Testis (tissue), 3 donors: Measurements from ENCODE around the gene MAP3K12. TPM values are rescaled to one million over a fixed set of nuclear protein-coding genes. Genes with fewer than 3 reads are reported as not detected.

Source experiments
- DNase-seq: peaks from one replicate; pipeline ENCODE4 v3.0.0-alpha.2; 2019
- H3K27ac ChIP-seq, 2 donors: fragments of 200-600 bp; sonication (generic); one replicate each; pipeline ENCODE4 v1.5.1; 2019
- H3K27me3 ChIP-seq: fragments of 200-600 bp; sonication (generic); one replicate; pipeline ENCODE4 v1.5.1; 2019
- H3K36me3 ChIP-seq: fragments of 200-600 bp; sonication (generic); one replicate; pipeline ENCODE4 v1.5.1; 2017; ENCODE audit warnings: low read depth; ENCODE audit errors: missing control alignments
- H3K4me1 ChIP-seq: fragments of 200-600 bp; sonication (generic); one replicate; pipeline ENCODE4 v1.5.1; 2019
- H3K4me3 ChIP-seq, 2 donors: fragments of 200-600 bp; sonication (generic); one replicate each; pipeline ENCODE4 v1.5.1; 2017 to 2019
- H3K9me3 ChIP-seq: fragments of 200-600 bp; sonication (generic); one replicate; pipeline ENCODE4 v1.5.1; 2017
- POLR2A ChIP-seq: fragments of 450-650 bp; IDR thresholded peaks from one replicate; pipeline ENCODE4 v1.6.1; 2017; ENCODE audit warnings: antibody characterized with exemption, mild to moderate bottlenecking, moderate library complexity
- WGBS, 2 donors: methylation state at CpG; one replicate each; pipeline ENCODE4 v1.1.5; 2018; 5-methylcytosine and 5-hydroxymethylcytosine counted together
- intact Hi-C: fragments of 100-400 bp; cut with DNase I; formaldehyde crosslinking; loops from one replicate; pipeline ENCODE4 v1.15.1; 2023; ENCODE audit warnings: low total_unique reads
- polyA plus RNA-seq: library from polyadenylated mRNA; stranded (reverse); fragments of 350-450 nt; fragmentation: Illumina TruSeq; extraction: RNeasy Lipid Tissue Mini Kit (QIAGEN cat#74804); gene quantifications from one replicate; pipeline ENCODE4 v1.2.3, GENCODE V29; 2014; ENCODE audit warnings: low read depth, low replicate concordance; ENCODE audit not compliant: insufficient read depth
- small RNA-seq, 2 donors: library from RNA; depleted of rRNA; stranded (forward); fragments of <200 nt; gene quantifications; one replicate each; pipeline ENCODE3, GENCODE V24; 2016
- total RNA-seq, 2 donors: library from RNA; depleted of rRNA; stranded (reverse); fragments of >200 nt; gene quantifications; one replicate each; pipeline ENCODE4 v1.2.3, GENCODE V29; 2016
- TF ChIP-seq, protein P1 (sequence below), 3 experiments: fragments of 450-650 bp in 2 of 3; fragments of 200-600 bp in 1 of 3; sonication (generic) in 1 of 3; IDR thresholded peaks; one replicate each; pipeline ENCODE4 v1.5.1; 2016 to 2019; ENCODE audit warnings: antibody characterized with exemption in 3 of 3, mild to moderate bottlenecking in 2 of 3, moderate library complexity in 1 of 3

Gene MAP3K12
- total and polyA plus RNA-seq, 3 donors from 2014 or later: 28.5 to 56.7 (median 52.2) TPM

DNA sequence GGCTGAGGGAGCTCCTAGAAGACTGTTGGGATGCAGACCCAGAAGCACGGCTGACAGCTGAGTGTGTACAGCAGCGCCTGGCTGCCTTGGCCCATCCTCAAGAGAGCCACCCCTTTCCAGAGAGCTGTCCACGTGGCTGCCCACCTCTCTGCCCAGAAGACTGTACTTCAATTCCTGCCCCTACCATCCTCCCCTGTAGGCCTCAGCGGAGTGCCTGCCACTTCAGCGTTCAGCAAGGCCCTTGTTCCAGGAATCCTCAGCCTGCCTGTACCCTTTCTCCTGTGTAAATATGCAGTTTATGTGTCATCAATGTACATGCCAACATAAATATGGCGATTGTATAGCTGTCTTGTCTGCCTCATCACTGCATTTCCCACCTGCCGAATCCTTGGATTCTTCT lies 68.1 kb downstream of the MAP3K12 start:
- no peak for DNase-seq
- intact Hi-C loops: no loop called here
- H3K9me3 ChIP-seq: no peaks in the 10 kb centered on the region
- H3K4me3 ChIP-seq: no peak overlapping the region
- TF ChIP-seq, protein P1, sequence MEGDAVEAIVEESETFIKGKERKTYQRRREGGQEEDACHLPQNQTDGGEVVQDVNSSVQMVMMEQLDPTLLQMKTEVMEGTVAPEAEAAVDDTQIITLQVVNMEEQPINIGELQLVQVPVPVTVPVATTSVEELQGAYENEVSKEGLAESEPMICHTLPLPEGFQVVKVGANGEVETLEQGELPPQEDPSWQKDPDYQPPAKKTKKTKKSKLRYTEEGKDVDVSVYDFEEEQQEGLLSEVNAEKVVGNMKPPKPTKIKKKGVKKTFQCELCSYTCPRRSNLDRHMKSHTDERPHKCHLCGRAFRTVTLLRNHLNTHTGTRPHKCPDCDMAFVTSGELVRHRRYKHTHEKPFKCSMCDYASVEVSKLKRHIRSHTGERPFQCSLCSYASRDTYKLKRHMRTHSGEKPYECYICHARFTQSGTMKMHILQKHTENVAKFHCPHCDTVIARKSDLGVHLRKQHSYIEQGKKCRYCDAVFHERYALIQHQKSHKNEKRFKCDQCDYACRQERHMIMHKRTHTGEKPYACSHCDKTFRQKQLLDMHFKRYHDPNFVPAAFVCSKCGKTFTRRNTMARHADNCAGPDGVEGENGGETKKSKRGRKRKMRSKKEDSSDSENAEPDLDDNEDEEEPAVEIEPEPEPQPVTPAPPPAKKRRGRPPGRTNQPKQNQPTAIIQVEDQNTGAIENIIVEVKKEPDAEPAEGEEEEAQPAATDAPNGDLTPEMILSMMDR (IDR thresholded peaks at IDR 0.05): no peak
- no peak for TF ChIP-seq POLR2A
- peaks cover 2% of the 10 kb centered on the region for H3K4me1 ChIP-seq
- H3K27ac ChIP-seq: no peak overlapping the region
- H3K27me3 ChIP-seq: no peaks in the 10 kb centered on the region
- H3K36me3 ChIP-seq: no peaks in the 10 kb centered on the region
- 78 to 85% methylated on average over 5 to 7 of the region's 7 CpGs for WGBS, 2 donors

- H3K36me3 ChIP-seq: no peaks in the 10 kb centered on the region
- H3K4me3 ChIP-seq: no peak overlapping the region
- WGBS, 2 donors: 70 to 83% methylated on average over 2 to 5 of the region's 5 CpGs
- H3K4me1 ChIP-seq: peaks cover 13% of the 10 kb centered on the region
- intact Hi-C loops: no loop called here
- TF ChIP-seq POLR2A: no peak
- TF ChIP-seq, protein P1 (IDR thresholded peaks at IDR 0.05): no peak
- no peaks in the 10 kb centered on the region for H3K9me3 ChIP-seq
- DNase-seq: no peak
- no peak overlapping the region for H3K27ac ChIP-seq
- H3K27me3 ChIP-seq: no peaks in the 10 kb centered on the region
These were observed 69.1 kb downstream of the MAP3K12 start for GRCh38 chr12:53430116-53430515.

Small RNA genes lying within 50 kb of the gene (small RNA-seq; reads per million reads assigned to genes)
- gene AC023509.3: 0 reads per million in 2 donors

Other genes starting within 250 kb of the MAP3K12 start
- gene ESPL1, start 231.2 kb downstream of the MAP3K12 start, total RNA-seq: 10 to 100 TPM; 16.5 to 24.5 TPM
- gene ESPL1, start 231.2 kb downstream of the MAP3K12 start, polyA plus RNA-seq: 30.5 TPM
- 100 to 1,000 TPM; 430 to 494 TPM for gene PFDN5, start 203.9 kb downstream of the MAP3K12 start, total RNA-seq
- gene PFDN5, start 203.9 kb downstream of the MAP3K12 start, polyA plus RNA-seq: 797 TPM
- gene MYG1, start 199.8 kb downstream of the MAP3K12 start, total RNA-seq: 100 to 1,000 TPM; 106 to 117 TPM
- 287 TPM for gene MYG1, start 199.8 kb downstream of the MAP3K12 start, polyA plus RNA-seq
- 100 to 1,000 TPM in 1 of 2 donors, 10 to 100 TPM in 1; 98.0 to 110 TPM for gene AAAS, start 177.8 kb downstream of the MAP3K12 start, total RNA-seq
- gene AAAS, start 177.8 kb downstream of the MAP3K12 start, polyA plus RNA-seq: 79.3 TPM
- 1 to 10 TPM in 1 of 2 donors, under 1 TPM in 1; 0.56 to 1.2 TPM for gene SP7, start 163.1 kb downstream of the MAP3K12 start, total RNA-seq
- 2.3 TPM for gene SP7, start 163.1 kb downstream of the MAP3K12 start, polyA plus RNA-seq
- gene SP1, start 119.3 kb downstream of the MAP3K12 start, total RNA-seq: 10 to 100 TPM; 75.4 to 86.0 TPM
- 58.6 TPM for gene SP1, start 119.3 kb downstream of the MAP3K12 start, polyA plus RNA-seq
- gene AMHR2, start 75.6 kb downstream of the MAP3K12 start, total RNA-seq: 10 to 100 TPM; 39.0 to 42.1 TPM
- 33.9 TPM for gene AMHR2, start 75.6 kb downstream of the MAP3K12 start, polyA plus RNA-seq
- 10 to 100 TPM; 43.4 to 48.5 TPM for gene PRR13, start 57.7 kb downstream of the MAP3K12 start, total RNA-seq
- gene PRR13, start 57.7 kb downstream of the MAP3K12 start, polyA plus RNA-seq: 120 TPM
- gene PCBP2, start 47.4 kb downstream of the MAP3K12 start, total RNA-seq: 100 to 1,000 TPM; 553 to 632 TPM
- 1,065 TPM for gene PCBP2, start 47.4 kb downstream of the MAP3K12 start, polyA plus RNA-seq
- gene TARBP2, start 1.8 kb upstream of the MAP3K12 start, total RNA-seq: 10 to 100 TPM; 67.6 to 73.1 TPM
- gene TARBP2, start 1.8 kb upstream of the MAP3K12 start, polyA plus RNA-seq: 37.8 TPM
- 1 to 10 TPM in 1 of 2 donors, not detected in 1; 1.2 TPM for gene NPFF, start 8.0 kb upstream of the MAP3K12 start, total RNA-seq
- gene NPFF, start 8.0 kb upstream of the MAP3K12 start, polyA plus RNA-seq: not detected
- 10 to 100 TPM; 55.1 to 59.8 TPM for gene ATF7, start 126.9 kb upstream of the MAP3K12 start, total RNA-seq
- gene ATF7, start 126.9 kb upstream of the MAP3K12 start, polyA plus RNA-seq: 31.6 TPM
- 100 to 1,000 TPM; 201 to 304 TPM for gene ATP5MC2, start 176.6 kb upstream of the MAP3K12 start, total RNA-seq
- 316 TPM for gene ATP5MC2, start 176.6 kb upstream of the MAP3K12 start, polyA plus RNA-seq
- gene CALCOCO1, start 228.0 kb upstream of the MAP3K12 start, total RNA-seq: 100 to 1,000 TPM; 120 to 167 TPM
- 121 TPM for gene CALCOCO1, start 228.0 kb upstream of the MAP3K12 start, polyA plus RNA-seq